ENCODE measurements around the gene PLA1A.

Gene PLA1A

GRCh38 chr3:119609301-119609700, 11.6 kb downstream of the PLA1A start:
- no peak overlapping the region for H3K9ac ChIP-seq (ENCODE audit: low read depth, low read length)
- H3K9me3 ChIP-seq (ENCODE audit: control insufficient read depth, insufficient read depth, low read length): no peaks in the 10 kb centered on the region
- H3K4me1 ChIP-seq (ENCODE audit: insufficient read depth, low read length): peaks cover 5% of the 10 kb centered on the region; the same call in 1 of the 2 replicates
- no peaks in the 10 kb centered on the region for H3K36me3 ChIP-seq (ENCODE audit: insufficient read depth, low read length)

DNA sequence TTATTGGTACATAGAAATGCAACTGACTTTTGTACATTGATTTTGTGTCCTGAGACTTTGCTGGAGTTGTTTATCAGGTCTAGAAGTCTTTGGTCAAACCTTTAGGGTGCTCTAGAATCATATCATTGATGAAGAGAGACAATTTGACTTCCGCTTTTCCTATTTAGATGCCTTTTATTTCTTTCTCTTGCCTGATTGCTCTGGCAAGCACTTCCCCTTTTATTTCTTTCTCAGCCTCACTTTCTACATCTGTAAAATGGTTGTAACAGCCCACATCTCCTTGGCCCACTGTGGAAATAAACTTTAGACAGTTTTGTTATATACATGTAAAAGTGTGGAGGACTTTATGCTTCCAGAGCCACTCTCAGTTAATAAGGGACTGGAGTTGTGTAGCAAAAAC, 14.0 kb downstream of the PLA1A start:
- no peaks in the 10 kb centered on the region for H3K36me3 ChIP-seq (ENCODE audit: insufficient read depth, low read length)
- no peaks in the 10 kb centered on the region; the same call in 1 of the 2 replicates for H3K4me1 ChIP-seq (ENCODE audit: insufficient read depth, low read length)
- H3K9me3 ChIP-seq (ENCODE audit: control insufficient read depth, insufficient read depth, low read length): no peaks in the 10 kb centered on the region
- H3K9ac ChIP-seq (ENCODE audit: low read depth, low read length): no peak overlapping the region

- H3K36me3 ChIP-seq (ENCODE audit: insufficient read depth, low read length): no peaks in the 10 kb centered on the region
- H3K9me3 ChIP-seq (ENCODE audit: control insufficient read depth, insufficient read depth, low read length): no peaks in the 10 kb centered on the region
- H3K9ac ChIP-seq (ENCODE audit: low read depth, low read length): no peak overlapping the region
- no peaks in the 10 kb centered on the region; the same call in 1 of the 2 replicates for H3K4me1 ChIP-seq (ENCODE audit: insufficient read depth, low read length)
Measured at GRCh38 chr3:119613201-119613600, 15.5 kb downstream of the PLA1A start.

DNA sequence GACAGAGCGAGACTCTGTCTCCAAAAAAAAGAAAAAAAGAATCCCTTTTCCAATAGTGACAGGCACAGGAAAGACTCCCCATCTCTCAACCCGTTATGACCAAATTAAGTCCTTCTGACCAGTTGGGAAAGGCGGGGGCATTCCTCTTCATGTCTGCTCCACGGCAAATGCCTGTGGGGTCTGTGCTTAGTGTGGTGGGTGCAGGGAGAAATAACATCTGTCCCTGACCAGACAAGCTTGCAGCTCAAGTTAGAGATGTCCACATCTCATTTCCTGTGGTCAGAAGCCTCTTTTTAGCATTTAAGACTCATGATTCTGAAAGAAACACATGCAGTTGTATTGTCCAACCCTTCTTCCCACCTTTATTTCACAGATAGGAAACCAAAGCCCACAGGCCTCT, 16.2 kb downstream of the PLA1A start:
- no peaks in the 10 kb centered on the region for H3K36me3 ChIP-seq (ENCODE audit: insufficient read depth, low read length)
- H3K9ac ChIP-seq (ENCODE audit: low read depth, low read length): no peak overlapping the region
- no peaks in the 10 kb centered on the region; the same call in 1 of the 2 replicates for H3K4me1 ChIP-seq (ENCODE audit: insufficient read depth, low read length)
- H3K9me3 ChIP-seq (ENCODE audit: control insufficient read depth, insufficient read depth, low read length): no peaks in the 10 kb centered on the region

GRCh38 chr3:119616056-119616455, 18.4 kb downstream of the PLA1A start:
- H3K36me3 ChIP-seq (ENCODE audit: insufficient read depth, low read length): no peaks in the 10 kb centered on the region
- H3K4me1 ChIP-seq (ENCODE audit: insufficient read depth, low read length): no peaks in the 10 kb centered on the region
- H3K9ac ChIP-seq (ENCODE audit: low read depth, low read length): no peak overlapping the region
- no peaks in the 10 kb centered on the region for H3K9me3 ChIP-seq (ENCODE audit: control insufficient read depth, insufficient read depth, low read length)

DNA sequence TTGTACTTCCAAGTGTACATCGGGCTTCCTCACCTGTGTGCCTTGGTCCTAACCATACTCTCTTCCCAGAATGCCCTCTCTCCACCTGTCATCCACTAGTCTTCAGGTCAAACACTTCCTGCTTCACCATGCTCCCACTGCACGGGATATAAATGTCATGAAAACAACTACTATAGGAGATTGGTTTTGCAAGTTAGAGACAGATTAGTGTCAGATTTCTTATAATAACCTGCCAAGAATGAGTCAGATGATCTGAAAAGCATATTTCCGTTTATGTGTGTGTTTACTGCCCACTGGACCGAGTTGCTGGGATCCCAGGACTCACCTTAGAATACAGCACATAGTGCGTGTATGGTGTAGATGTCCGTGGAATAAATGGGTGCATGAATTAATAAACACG, 21.4 kb downstream of the PLA1A start:
- no peaks in the 10 kb centered on the region for H3K9me3 ChIP-seq (ENCODE audit: control insufficient read depth, insufficient read depth, low read length)
- H3K4me1 ChIP-seq (ENCODE audit: insufficient read depth, low read length): no peaks in the 10 kb centered on the region
- no peaks in the 10 kb centered on the region for H3K36me3 ChIP-seq (ENCODE audit: insufficient read depth, low read length)
- H3K9ac ChIP-seq (ENCODE audit: low read depth, low read length): no peak overlapping the region

DNA sequence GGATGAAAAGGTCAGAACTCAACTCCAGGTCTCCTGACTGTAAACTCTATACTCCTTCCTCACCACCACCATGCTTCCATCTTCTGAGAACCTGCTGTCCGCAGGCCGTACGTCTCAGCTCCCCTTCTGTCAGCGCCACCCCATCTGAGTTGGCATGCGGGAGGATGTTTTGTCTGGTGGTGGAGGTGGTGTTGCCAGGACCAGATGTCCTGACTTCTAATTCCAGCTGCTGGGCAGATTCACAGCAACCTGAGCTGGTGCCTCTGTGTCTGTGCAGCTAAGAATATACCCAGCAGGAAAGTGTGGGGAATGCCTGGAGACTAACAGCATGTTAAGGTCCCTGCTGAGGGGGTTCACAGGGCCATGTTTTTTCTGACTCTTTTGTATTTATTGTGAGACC, 23.2 kb downstream of the PLA1A start:
- no peaks in the 10 kb centered on the region for H3K4me1 ChIP-seq (ENCODE audit: insufficient read depth, low read length)
- H3K36me3 ChIP-seq (ENCODE audit: insufficient read depth, low read length): no peaks in the 10 kb centered on the region

DNA sequence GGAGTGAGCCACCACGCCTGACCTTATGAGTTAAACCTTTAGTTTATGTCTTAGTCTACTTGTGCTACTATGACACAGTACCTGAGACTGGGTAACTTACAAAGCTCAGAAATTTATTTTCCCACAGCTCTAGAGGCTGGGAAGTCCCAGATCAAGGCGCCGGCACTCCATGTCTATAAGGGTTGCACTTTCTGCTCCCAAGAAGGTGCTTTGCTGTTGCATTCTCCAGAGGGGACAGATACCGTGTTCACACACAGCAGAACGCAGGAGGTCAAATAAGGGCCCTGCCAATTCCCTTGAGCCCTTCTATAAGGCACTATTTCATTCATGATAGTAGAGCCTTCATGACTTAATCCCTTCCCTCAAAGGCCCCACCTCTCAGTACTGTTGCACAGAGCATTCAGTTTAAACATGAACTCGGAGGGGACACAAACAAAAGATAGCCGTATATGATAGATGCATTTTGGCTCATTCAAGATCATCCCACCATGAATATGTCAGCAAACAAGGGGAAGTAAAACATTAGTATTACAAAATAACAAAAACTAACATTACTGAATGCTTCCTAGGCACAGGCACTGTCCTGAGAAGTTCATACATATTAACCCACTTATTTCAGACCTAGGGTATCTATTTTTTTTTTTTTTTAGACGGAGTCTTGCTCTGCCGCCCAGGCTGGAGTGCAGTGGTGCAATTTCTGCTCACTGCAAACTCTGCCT, 26.5 kb downstream of the PLA1A start:
- Histone ChIP-seq H3K4me1 (ENCODE audit: insufficient read depth, low read length) (no peaks in the 10 kb centered on the region), H3K36me3 (ENCODE audit: insufficient read depth, low read length) (no peaks in the 10 kb centered on the region), H3K9me3 (ENCODE audit: control insufficient read depth, insufficient read depth, low read length) (no peaks in the 10 kb centered on the region), H3K9ac (ENCODE audit: low read depth, low read length) (no peak overlapping the region)

More for the DNA sequence above, 23.2 kb downstream of the PLA1A start:
- H3K9ac ChIP-seq (ENCODE audit: low read depth, low read length): no peak overlapping the region
- no peaks in the 10 kb centered on the region for H3K9me3 ChIP-seq (ENCODE audit: control insufficient read depth, insufficient read depth, low read length)

GRCh38 chr3:119625451-119626153, 27.9 kb downstream of the PLA1A start:
- no peaks in the 10 kb centered on the region for H3K9me3 ChIP-seq (ENCODE audit: control insufficient read depth, insufficient read depth, low read length)
- H3K4me1 ChIP-seq (ENCODE audit: insufficient read depth, low read length): peaks cover under 1% of the 10 kb centered on the region; the same call in 1 of the 2 replicates
- H3K36me3 ChIP-seq (ENCODE audit: insufficient read depth, low read length): no peaks in the 10 kb centered on the region
- no peak overlapping the region for H3K9ac ChIP-seq (ENCODE audit: low read depth, low read length)

DNA sequence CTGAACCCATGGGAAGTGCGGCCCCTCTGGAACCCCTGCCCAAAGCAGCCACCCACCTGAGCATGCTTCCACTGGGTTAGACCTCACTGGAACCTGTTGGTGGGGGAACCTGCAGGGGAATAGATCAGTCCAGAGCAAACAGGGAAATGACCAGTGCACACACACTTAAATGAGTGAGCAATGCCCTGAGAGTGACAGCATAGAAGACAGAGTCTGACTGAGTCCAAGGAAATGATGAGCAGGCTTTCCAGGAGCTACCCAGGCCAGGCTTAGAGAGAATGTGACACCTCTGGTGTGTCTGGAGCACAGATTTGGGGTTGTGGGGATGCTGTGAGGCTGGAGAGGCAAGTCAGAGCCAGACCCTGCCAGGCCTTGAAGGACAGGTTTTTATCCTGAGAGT, 28.5 kb downstream of the PLA1A start:
- H3K9me3 ChIP-seq (ENCODE audit: control insufficient read depth, insufficient read depth, low read length): no peaks in the 10 kb centered on the region
- H3K4me1 ChIP-seq (ENCODE audit: insufficient read depth, low read length): peaks cover 5% of the 10 kb centered on the region; the same call in 1 of the 2 replicates
- no peaks in the 10 kb centered on the region for H3K36me3 ChIP-seq (ENCODE audit: insufficient read depth, low read length)
- no peak overlapping the region for H3K9ac ChIP-seq (ENCODE audit: low read depth, low read length)

- H3K36me3 ChIP-seq (ENCODE audit: insufficient read depth, low read length): no peaks in the 10 kb centered on the region
- peaks cover 8% of the 10 kb centered on the region; the same call in 1 of the 2 replicates for H3K4me1 ChIP-seq (ENCODE audit: insufficient read depth, low read length)
- H3K9me3 ChIP-seq (ENCODE audit: control insufficient read depth, insufficient read depth, low read length): no peaks in the 10 kb centered on the region
- no peak overlapping the region for H3K9ac ChIP-seq (ENCODE audit: low read depth, low read length)
Measured at GRCh38 chr3:119627461-119627860, 29.8 kb downstream of the PLA1A start.

DNA sequence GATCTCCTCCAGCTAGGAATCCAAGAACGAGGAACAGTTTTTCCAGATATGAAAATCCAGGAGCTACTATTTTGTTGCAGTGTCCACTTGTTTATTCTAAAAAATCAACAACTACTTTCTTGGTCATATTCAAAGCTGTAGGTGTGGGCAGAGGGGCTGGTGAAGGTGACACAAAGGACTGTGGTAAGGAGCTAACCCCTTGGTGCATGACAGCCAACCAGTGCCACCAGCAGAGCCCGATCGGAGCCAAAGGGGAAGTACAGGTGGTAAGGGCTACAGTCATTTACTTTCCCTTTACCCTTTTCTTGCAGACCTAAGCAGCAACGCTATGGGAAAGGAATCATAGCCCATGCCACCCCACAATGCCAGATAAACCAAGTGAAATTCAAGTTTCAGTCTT, 30.7 kb downstream of the PLA1A start:
- Histone ChIP-seq H3K4me1 (ENCODE audit: insufficient read depth, low read length) (peaks cover 8% of the 10 kb centered on the region; the same call in 1 of the 2 replicates), H3K9me3 (ENCODE audit: control insufficient read depth, insufficient read depth, low read length) (no peaks in the 10 kb centered on the region), H3K9ac (ENCODE audit: low read depth, low read length) (no peak overlapping the region), H3K36me3 (ENCODE audit: insufficient read depth, low read length) (no peaks in the 10 kb centered on the region)

GRCh38 chr3:119628816-119629445, 31.2 kb downstream of the PLA1A start:
- Histone ChIP-seq H3K9me3 (ENCODE audit: control insufficient read depth, insufficient read depth, low read length) (no peaks in the 10 kb centered on the region), H3K9ac (ENCODE audit: low read depth, low read length) (no peak overlapping the region), H3K4me1 (ENCODE audit: insufficient read depth, low read length) (peaks cover 8% of the 10 kb centered on the region; the same call in 1 of the 2 replicates), H3K36me3 (ENCODE audit: insufficient read depth, low read length) (no peaks in the 10 kb centered on the region)

DNA sequence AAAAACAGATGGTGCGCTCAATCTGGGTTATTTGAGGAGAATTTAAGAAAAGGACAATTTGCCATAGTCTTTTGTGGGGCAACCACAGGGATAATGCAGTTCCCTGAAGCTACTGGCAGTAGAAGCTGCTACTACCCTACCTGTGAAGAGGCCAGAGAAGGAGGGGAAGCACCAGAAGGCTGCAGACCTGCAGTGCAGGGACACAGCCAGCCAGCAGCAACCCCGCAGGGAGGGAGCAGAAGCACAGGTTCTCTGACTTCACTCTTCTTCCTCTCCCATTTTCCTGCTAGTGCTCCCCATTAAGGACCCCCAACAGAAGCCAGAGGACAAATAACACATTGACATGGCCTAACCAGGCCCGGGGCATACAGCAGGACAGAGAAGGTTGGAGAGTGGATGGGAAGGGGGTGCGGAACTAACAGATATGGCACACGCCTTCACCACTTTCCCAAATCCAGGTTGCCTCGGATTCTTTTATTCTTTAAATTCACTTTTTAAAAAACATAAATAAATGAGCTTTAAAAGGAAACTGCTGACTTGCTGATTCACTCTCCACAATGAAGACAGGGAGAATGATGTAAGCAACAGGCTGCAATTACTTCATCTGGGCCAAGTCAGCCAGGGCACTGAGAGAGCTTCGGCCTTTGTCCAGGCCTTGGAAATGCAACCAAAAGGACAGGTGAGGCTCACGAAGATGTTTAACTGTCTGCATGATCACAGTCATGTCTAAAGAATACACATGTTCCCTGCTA, 32.6 kb downstream of the PLA1A start:
- Histone ChIP-seq H3K9me3 (ENCODE audit: control insufficient read depth, insufficient read depth, low read length) (no peaks in the 10 kb centered on the region), H3K9ac (ENCODE audit: low read depth, low read length) (no peak overlapping the region), H3K36me3 (ENCODE audit: insufficient read depth, low read length) (no peaks in the 10 kb centered on the region), H3K4me1 (ENCODE audit: insufficient read depth, low read length) (peaks cover 8% of the 10 kb centered on the region; the same call in 1 of the 2 replicates)
